Stomach (tissue), 4 donors: ENCODE data around the gene SIX2.
"Not testable (repeated sequence)": the region's sequence is repeated elsewhere in the genome, so short reads cannot be mapped to it uniquely, and the experiment has no call there.

Source experiments
- POLR2AphosphoS5 ChIP-seq, 3 donors: sonication (generic); formaldehyde crosslinking; IDR thresholded peaks; one replicate each; pipeline ENCODE4 v1.6.1; 2016; ENCODE audit warnings: antibody characterized with exemption in 3 of 3
- TF ChIP-seq, protein P1 (sequence below), 7 experiments: fragments of 450-650 bp in 4 of 7; fragments of 200-600 bp in 3 of 7; sonication (generic) in 3 of 7; IDR thresholded peaks; one replicate each; pipeline ENCODE4 v1.5.1; 2016 to 2019; ENCODE audit warnings: antibody characterized with exemption in 7 of 7, control low read depth in 2 of 7, mild to moderate bottlenecking in 1 of 7

DNA sequence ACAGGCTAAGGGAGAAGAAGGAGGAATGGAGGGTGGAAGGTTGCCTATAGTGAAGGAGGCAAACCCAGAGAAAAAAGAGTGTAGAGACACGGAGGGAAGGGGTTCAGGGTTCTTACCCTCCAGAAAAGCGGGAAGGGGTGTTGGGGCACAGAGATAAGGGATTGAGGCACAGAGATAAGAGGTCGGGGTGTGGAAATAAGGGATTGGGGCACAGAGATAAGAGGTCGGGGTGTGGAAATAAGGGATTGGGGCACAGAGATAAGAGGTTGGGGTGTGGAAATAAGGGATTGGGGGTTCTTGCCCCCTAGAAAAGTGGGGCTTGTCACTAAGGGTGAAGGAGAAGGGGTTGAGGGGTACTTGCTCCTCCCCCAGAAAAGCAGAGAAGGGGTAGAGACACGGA lies 29.6 kb upstream of the SIX2 start:
- TF ChIP-seq, protein P1, sequence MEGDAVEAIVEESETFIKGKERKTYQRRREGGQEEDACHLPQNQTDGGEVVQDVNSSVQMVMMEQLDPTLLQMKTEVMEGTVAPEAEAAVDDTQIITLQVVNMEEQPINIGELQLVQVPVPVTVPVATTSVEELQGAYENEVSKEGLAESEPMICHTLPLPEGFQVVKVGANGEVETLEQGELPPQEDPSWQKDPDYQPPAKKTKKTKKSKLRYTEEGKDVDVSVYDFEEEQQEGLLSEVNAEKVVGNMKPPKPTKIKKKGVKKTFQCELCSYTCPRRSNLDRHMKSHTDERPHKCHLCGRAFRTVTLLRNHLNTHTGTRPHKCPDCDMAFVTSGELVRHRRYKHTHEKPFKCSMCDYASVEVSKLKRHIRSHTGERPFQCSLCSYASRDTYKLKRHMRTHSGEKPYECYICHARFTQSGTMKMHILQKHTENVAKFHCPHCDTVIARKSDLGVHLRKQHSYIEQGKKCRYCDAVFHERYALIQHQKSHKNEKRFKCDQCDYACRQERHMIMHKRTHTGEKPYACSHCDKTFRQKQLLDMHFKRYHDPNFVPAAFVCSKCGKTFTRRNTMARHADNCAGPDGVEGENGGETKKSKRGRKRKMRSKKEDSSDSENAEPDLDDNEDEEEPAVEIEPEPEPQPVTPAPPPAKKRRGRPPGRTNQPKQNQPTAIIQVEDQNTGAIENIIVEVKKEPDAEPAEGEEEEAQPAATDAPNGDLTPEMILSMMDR (IDR thresholded peaks at IDR 0.05), result not testable (repeated sequence)
- not testable (repeated sequence) for TF ChIP-seq POLR2AphosphoS5 (IDR thresholded peaks at IDR 0.05)
